Measurements from ENCODE around the gene STAT6. TPM values are rescaled to one million over a fixed set of nuclear protein-coding genes. Genes with fewer than 3 reads are reported as not detected.
"Not testable (repeated sequence)": the region's sequence is repeated elsewhere in the genome, so short reads cannot be mapped to it uniquely, and the experiment has no call there.

The STAT6 gene
- polyA plus RNA-seq, 4 donors: 88.9 to 114 (median 98.0) TPM

DNA sequence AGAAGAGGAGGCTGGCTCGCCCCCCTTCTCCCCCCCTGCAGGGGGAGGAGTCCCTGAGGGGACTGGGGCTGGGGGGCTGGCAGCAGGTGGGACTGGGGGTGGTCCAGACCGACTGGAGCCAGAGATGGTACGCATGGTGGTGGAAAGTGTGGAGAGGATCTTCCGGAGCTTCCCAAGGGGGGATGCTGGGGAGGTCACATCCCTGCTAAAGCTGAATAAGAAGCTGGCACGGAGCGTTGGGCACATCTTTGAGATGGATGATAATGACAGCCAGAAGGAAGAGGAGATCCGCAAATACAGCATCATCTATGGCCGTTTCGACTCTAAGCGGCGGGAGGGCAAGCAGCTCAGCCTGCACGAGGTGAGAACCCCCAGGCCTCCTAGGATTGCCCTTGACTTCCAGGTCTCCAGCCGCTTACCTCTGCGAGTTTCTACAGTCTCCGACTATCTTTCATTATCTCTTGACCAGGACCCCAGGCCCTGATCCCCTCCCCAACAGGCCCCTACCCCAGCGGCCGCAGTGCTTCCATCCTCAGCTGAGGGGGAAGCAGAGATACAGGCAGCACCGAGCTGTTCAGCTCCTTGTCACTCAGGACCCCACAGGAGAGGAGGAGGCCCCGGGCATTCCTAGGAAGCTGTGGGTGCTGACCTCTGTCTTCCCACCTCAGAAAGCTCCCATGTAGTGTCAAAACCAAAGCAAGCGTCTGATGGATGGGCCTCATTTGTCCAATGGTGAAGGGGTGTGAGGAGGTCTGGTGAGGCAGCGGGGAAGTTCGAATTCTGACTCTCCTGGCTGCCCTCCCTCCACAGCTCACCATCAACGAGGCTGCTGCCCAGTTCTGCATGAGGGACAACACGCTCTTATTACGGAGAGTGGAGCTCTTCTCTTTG, 19.3 kb downstream of the STAT6 start:
- DNase-seq (ENCODE audit: low read depth in 4 of 4, low spot score in 3 of 4): no peak

DNA sequence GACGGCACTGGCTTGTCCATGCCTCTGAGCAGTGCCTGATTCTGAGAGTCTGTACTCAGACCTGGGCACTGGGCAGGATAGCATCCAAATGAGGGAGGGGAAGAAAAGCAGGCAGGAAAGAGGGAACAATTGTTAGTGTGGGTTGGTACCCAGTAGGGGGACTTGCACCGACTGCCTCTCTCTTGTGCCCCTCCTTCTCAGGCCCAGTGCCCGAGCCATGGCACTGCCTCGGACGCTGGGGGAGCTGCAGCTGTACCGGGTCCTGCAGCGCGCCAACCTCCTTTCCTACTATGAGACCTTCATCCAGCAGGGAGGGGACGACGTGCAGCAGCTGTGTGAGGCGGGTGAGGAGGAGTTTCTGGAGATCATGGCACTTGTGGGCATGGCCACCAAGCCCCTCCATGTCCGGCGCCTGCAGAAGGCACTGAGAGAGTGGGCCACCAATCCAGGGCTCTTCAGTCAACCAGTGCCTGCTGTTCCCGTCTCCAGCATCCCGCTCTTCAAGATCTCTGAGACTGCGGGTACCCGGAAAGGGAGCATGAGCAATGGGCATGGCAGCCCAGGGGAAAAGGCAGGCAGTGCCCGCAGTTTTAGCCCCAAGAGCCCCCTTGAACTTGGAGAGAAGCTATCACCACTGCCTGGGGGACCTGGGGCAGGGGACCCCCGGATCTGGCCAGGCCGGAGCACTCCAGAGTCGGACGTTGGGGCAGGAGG, 20.1 kb downstream of the STAT6 start:
- no peak for DNase-seq (ENCODE audit: low read depth in 4 of 4, low spot score in 3 of 4)

DNA sequence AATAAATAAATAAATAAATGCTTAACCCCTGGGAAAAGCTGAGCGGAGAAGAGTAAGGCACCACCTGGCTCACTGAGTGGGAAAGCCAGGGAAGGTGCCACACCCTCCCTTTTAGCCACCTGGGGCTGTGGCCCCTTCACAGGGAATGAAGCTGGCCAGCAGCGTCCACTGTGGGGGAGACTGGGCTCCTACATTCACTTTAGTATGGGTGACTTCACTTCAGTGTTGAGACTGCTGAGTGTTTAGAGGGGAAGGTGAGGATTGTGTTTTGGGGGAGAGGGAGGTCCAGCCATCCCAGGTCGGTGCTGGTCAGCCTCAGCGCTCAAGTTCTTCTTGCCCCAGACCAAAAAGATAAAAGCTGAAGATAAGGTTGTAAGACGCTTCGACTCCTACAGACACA, 20.7 kb downstream of the STAT6 start:
- DNase-seq (ENCODE audit: low read depth in 4 of 4, low spot score in 3 of 4): no peak

DNA sequence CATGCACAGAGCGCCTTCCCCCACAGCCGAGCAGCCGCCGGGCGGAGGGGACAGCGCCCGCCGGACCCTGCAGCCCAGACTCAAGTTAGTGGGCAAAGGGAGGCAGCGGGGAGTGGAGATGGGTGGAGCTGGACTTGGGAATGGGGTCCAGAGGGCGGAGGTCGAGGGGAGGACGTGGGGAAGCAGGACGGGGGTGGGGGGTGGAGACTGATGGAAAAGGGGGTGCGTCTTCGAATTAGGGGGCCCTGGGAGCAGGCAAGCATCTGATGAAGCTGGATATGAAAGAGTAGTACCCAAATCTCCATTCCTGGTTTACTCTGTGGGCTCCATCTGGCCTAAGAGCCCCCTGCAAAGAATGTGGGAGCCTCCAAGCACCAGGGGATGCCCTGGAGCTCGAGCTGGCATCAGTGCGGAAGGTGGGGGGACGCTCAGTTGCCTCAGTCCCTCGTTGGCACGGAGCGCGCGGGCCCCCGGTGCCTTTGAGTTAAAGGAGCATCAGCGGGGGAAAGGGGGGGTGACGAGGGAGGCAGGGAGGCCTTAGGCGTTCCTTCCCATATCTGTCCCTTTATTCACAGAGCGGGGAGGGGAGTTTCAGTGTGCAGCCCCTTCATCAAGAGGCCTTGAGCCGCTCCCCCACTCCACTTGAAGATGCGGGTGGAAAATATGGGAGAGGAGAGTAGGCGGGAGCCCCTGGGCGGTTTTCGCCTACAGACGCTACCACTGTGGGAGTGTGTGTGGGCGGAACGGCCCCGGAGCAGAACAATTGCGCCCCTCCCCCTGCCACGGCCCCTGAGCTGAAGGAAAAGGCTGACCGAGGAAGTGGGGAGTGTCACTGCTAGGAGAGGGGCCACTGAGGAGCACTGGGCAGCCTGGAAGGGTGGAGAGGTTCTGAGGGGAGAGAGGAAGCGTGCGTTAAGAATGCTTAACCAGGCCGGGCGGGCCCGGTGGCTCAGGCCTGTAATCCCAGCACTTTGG, 21.6 kb downstream of the STAT6 start:
- DNase-seq (ENCODE audit: low read depth in 4 of 4, low spot score in 3 of 4): peak in 2 of 4 donors; percentile 52 to 57

DNA sequence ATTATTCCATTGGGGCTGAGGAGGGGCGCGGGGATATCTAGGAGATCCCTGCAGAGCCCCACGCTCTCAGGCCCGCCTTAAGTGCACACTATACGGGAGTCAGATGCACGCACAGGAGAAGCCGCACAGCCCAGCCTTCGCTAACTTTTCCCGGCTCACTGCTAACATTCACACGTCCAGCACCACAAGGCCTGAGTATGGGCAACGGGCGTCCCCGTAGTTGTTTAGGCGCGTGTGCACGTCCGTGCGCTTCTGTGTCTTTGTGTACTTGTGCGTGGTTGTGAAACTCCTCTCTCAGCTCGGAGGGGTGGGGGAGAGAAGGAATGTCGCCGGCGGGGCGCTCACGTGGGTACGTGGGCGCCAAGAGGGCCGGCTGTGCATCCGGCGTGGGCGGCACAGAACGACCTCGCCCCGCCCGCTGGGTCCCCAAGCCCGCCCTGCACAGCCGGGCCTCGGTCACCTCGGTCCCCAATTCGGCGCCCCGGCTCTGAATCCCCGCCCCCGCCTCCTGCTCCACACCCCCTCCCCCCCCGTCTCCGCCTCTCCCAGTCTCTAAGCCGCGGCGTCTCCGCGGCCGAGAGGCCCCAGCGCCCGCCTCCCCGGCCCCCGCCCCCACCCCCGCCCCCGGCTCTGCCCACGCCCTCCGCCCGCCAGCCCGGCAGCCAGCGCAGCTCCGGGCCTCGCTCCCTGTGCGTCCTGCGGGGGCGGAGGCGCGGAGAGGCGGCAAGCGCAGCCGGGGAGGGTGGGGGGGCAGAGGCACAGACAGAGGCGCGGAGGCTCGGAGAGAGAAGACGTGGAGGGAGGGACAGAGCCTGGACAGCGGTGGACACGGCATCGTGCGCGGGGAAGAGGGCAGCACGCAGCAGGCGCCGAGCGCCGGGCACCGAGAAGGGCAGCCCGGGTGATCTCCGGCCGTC, 22.6 kb downstream of the STAT6 start, which contains the start of gene NAB2:
TSS of gene NAB2 (plus strand) at position 761 of the 917 bp plus-strand sequence. CDS start 158 bp downstream, outside the sequence.
- DNase-seq (ENCODE audit: low read depth in 4 of 4, low spot score in 3 of 4): peak; percentile 84 to 89 (median 86)

DNA sequence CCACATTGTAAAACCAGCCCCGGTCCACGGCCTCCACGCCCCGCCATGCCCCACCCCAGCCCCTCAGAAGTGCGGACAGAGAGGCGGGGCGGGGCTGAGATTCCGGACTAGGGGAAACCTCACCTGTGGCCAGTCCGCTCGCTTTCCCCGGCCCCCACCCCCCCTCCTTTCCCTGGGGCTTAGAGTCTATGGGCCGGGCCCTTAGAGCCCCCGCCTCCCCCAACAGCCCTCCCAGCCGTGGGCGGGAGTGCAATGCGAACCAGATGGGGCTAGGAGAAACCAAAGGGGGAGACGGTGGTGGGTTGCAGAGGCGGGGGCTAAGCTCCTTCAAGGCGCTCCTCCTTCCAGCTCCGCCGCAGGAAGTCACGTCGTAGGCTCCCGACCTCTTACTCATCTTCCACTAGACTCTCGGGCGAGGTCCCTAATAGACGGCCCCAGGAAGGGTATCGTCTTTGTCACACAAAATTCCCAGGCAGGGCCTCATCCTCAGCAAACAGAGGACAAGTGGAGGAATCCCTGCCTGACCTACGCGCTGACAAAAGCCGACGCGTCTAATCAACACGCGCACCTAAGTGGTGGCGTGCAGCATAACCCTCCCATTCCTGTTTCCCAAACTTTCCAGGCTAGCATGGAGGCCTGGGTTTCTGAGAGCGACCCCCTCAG, 23.3 kb downstream of the STAT6 start:
- peak; percentile 80 to 92 (median 90) for DNase-seq (ENCODE audit: low read depth in 4 of 4, low spot score in 3 of 4)

DNA sequence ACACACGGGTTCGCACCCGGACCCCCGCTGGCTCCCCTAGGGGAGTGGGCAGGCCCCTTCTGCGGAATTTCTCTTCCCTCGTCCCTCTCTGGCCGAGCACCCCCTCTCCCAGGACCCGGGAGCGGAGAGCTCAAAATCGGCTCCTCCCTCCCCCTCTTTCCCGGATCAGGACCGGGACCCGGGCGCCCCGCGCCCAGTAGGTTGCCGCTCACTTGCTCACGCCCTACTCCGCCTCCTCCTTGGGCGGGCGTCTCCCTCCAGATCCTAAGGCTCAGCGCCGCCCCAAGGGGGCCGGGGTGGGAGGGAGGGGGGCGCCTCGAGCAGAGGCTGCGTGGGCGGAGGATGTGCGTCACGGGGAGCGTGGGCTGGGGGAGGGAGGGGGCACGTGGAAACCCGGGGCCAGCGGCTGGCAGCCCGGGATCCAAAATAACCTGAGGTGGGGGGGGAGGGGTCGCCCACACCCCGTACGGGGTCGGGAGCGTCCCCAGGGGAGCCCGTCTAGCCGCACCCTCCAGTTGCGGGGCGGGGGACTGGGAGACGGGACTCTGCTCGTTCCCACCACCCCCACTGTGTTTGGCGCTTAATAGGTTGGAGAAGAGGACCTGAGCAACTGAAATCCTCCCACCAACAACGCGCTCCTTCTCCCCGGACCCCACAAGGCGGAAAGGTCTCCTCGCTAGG, 24.0 kb downstream of the STAT6 start:
- peak in 3 of 4 donors; percentile 59 to 62 (median 61) for DNase-seq (ENCODE audit: low read depth in 4 of 4, low spot score in 3 of 4)

DNA sequence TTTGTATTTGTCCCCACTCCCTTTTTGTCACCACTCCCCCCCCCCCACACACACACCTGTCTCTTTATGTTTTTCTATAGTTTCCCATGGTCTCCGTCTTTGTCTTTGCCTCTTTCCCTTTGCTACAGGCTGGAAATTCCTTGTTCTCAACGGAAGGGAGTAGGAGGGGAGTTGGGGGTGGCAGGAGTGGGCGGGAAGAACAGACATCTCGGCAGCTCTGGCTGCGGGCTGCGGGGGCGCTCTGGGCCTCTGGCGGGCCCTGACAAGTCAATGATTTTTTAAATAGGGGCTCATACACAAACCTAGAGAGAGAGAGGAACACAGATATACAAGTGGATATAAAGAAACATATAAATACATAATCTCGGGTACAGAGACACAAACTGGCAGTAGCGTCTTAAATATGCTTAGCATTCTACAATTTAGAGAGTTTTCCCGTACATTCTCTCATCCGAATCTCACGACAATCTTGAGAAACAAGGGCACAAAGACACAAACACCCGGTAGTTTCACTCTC, 24.6 kb downstream of the STAT6 start:
- DNase-seq (ENCODE audit: low read depth in 4 of 4, low spot score in 3 of 4): peak in 3 of 4 donors; percentile 59 to 74 (median 64)

DNA sequence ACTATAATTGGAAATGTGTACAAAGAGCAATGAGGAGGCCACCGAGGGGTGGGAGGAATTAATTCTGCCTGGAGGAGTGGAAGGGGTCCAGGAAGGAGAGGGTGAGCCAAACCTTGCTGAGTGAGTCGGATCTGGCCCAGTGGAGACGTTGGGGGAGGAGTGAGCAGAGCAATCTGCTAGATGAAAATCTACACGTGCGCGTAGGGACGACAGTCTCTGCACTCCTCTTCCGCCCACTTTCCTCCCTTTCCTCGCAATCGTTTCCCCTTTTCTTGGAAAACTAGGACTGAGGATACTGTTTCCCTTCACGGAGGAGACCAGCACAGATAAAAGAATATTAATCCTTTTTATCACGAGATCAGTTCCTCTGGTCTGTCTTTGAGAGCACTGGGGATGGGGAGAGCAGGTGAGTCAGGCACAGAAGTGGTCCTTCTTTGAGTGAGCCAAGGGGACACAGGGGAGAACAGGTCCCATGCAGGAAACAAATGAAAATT, 25.1 kb downstream of the STAT6 start:
- DNase-seq (ENCODE audit: low read depth in 4 of 4, low spot score in 3 of 4): peak; percentile 49 to 77 (median 67)

DNA sequence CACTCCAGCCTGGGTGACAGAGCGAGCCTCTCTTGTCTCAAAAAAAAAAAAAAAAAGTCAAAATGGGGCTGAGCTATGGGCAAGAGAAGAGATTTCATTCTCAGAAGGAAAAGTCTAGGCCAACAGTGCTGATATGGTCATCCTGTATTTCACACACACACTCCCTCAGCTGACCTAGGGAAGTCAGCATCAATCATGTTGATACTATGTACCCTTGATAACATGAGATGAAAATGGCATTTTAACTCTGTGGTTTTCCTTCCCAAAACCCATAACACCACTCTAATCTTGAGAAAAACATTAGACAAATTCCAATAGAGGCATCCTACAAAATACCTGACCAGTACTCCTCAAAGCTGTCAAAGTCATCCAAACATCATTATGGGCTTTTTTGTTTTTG, 30.3 kb downstream of the STAT6 start:
- no peak for DNase-seq (ENCODE audit: low read depth in 4 of 4, low spot score in 3 of 4)

DNA sequence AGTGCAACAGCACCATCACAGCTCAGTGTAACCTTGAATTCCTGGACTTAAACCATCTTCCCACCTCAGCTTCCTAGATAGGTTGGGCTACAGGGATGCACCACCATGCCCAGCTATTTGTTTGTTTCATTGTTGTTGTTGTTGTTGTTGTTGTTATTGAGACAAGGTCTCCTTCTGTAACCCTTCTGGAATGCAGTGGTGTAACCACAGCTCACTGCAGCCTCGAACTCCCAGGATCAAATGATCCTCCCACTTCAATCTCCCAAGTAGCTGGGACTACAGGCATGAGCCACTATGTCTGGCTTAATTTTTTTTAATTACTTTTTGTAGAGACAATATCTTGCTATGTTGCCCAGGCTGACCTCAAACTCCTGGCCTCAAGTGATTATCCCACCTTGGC, 31.3 kb downstream of the STAT6 start:
- DNase-seq (ENCODE audit: low read depth in 4 of 4, low spot score in 3 of 4): no peak

DNA sequence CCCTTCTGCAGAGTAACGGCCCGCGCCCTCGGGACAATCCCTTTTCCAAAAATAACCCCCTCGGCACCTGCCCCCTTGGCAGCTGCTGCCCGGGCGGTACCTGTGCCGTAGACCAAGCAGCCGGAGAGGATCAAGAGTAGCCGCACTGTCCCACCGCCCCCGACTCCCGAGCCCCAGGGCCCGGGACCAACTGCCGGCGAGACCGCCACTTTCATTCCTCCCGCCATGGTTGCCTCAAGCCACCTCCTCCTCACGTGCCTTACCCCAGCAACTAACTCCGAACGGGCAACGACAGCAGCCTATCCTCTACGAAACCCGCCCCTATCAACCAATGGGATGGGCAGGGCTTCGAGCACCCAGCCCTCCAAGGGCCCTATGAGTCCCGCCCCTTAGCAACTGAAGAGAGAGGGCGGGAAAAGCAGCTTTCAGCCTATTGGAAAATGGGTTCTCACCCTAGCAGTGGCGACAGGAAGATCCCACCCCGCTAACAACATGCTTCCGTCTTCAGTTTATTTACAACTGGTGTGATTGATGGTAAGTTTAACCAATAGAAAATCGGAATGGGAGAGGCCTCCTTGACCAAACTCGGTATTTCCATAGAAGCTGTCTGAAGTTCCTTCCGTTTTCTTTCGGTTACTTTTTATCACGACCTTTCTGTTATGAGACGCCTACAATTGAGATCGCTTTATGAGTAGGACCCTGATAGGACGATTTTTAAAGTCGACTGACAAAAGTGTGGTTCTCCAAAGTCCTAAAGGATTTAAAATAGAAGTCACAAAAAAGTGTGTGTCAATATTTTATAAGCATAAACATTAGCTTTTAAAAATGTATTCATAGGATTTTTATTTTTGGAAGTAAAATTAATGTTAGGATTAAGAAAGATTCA, 32.4 kb downstream of the STAT6 start, which contains the start of gene NEMP1:
TSS of gene NEMP1 (minus strand) at position 273 of the 886 bp plus-strand sequence. CDS start at position 227, 46 bp downstream.
- DNase-seq (ENCODE audit: low read depth in 4 of 4, low spot score in 3 of 4): peak; percentile 93 to 100 (median 100)

DNA sequence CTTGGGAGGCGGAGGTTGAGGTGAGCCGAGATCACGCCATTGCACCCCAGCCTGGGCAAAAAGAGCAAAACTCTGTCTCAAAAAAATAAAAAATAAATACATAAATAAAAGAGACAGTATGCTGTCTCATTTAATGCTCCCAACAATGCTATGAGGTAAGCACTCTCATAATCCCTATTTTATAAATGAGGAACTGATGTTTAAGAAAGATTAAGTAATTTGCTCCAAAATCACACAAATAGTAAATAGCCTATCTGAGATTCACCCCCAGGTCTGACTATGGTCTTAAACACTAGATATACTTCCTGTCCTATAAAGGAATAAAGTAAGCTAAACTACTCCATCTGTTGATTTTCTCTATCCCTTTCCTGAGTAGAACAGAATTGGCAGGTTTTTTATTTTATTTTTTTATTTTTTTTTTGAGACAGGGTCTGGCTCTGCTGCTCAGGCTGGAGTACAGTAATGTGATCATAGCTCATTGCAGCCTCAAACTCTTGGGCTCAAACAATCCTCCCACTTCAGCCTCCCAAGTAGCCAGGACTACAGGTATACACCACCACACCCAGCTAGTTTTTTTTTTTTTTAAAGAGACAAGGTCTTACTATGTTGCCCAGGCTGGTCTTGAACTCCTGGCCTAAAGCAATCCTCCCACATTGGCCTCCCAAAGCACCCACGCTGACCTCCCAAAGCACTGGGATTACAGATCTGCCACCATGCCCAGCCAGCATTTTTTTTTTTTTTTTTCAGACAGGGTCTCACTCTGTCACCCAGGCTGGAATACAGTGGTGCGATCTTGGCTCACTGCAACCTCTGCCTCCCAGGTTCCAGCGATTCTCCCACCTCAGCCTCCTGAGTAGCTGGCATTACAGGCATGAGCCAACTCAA, 37.4 kb downstream of the STAT6 start:
- not testable (repeated sequence) for DNase-seq (ENCODE audit: low read depth in 4 of 4, low spot score in 3 of 4)

DNA sequence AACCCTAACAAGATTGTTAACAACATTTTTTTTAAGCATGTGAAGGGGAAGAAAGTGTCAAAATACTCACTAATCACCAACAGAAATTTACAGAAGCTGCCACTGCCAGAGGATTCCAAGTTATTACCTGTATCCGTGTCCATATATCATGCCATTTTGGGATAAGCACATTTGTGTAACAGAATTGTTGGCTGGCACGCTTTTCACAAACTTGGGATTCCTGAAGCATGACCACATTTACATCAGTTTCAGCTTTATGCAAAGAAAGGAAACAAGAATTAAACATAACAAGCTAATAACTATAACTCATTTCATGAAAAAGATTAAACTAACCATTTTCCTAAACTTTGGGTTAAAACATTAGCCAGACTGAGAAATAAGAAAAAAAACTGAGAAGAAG, 38.5 kb downstream of the STAT6 start:
- no peak for DNase-seq (ENCODE audit: low read depth in 4 of 4, low spot score in 3 of 4)

DNA sequence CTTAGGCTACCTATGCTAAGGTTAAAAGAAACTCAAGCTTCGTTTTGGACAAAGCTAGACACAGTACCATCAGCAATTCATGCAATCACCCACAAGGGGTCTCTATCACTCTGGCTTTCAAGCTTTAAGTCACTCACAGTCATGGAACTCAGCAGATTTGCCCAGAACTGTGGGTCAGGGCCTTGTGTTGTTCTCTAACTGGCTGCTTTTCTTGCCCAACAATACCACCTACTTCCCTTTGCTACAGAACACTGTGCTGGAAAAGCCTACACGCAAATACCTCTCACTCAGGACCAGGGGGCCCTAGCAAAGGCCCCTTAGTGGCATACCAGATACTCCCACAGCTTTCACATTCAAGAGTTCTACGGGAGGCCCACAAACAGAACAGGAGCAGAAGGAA, 41.6 kb downstream of the STAT6 start:
- DNase-seq (ENCODE audit: low read depth in 4 of 4, low spot score in 3 of 4): peak in 3 of 4 donors; percentile 58 to 72 (median 68)

DNA sequence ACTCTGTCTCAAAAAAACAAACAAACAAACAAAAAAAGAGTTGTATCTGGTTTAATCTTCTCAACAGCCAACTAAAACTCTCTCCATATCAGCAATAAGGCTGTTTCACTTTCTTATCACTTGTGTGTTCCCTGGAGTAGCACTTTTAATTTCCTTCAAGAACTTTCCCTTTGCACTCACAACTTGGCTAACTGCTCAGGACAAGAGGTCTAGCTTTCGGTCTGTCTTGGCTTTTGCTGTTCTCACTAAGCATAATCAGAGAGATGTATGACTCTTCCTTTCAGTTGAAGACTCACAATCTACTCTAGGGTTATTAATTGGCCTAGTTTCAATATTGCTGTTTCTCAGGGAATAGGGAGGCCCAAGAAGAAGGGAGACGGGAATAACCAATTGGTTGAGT, 44.9 kb downstream of the STAT6 start:
- no peak for DNase-seq (ENCODE audit: low read depth in 4 of 4, low spot score in 3 of 4)
